ENCODE data around the gene TRIP4. TPM values are rescaled to one million over a fixed set of nuclear protein-coding genes. Genes with fewer than 3 reads are reported as not detected.
"Not testable (repeated sequence)": the region's sequence is repeated elsewhere in the genome, so short reads cannot be mapped to it uniquely, and the experiment has no call there.

TRIP4 gene
- total RNA-seq, 1 donor from 2014 or later, result 9.4 TPM

- peak; percentile 53 for DNase-seq (ENCODE audit: low read depth)
- no peak for TF ChIP-seq CTCF (conservative IDR thresholded peaks at IDR 0.05; ENCODE audit: low read depth, low read length)
- peak within 1 kb of the TSS; percentile 67 for H3K4me3 ChIP-seq (ENCODE audit: low read depth, low read length)
These were observed 6.5 kb upstream of the TRIP4 start, which contains the start of gene PCLAF for GRCh38 chr15:64381000-64381751. Gene PCLAF, minus strand, starts transcription at chr15:64381441. Its CDS starts 70 bp downstream, at chr15:64381371.

GRCh38 chr15:64383760-64384159, 3.9 kb upstream of the TRIP4 start:
- H3K4me3 ChIP-seq (ENCODE audit: low read depth, low read length), result no peak overlapping the region
- TF ChIP-seq CTCF (conservative IDR thresholded peaks at IDR 0.05; ENCODE audit: low read depth, low read length), result no peak
- no peak for DNase-seq (ENCODE audit: low read depth)

- no peak for DNase-seq (ENCODE audit: low read depth)
- H3K4me3 ChIP-seq (ENCODE audit: low read depth, low read length), result no peak overlapping the region
- TF ChIP-seq CTCF (conservative IDR thresholded peaks at IDR 0.05; ENCODE audit: low read depth, low read length), result no peak
These were observed 1.3 kb upstream of the TRIP4 start for GRCh38 chr15:64386291-64386690.

GRCh38 chr15:64389036-64389435, 1.4 kb downstream of the TRIP4 start:
- H3K4me3 ChIP-seq (ENCODE audit: low read depth, low read length), result peak overlapping the region; percentile 92
- no peak for DNase-seq (ENCODE audit: low read depth)
- no peak for TF ChIP-seq CTCF (conservative IDR thresholded peaks at IDR 0.05; ENCODE audit: low read depth, low read length)

- not testable (repeated sequence) for H3K4me3 ChIP-seq (ENCODE audit: low read depth, low read length); DNase-seq (ENCODE audit: low read depth)
These were observed 4.8 kb downstream of the TRIP4 start for GRCh38 chr15:64392471-64392870.

- H3K4me3 ChIP-seq (ENCODE audit: low read depth, low read length), result no peak overlapping the region
- TF ChIP-seq CTCF (conservative IDR thresholded peaks at IDR 0.05; ENCODE audit: low read depth, low read length), result no peak
- DNase-seq (ENCODE audit: low read depth), result no peak
These were observed 9.2 kb downstream of the TRIP4 start for GRCh38 chr15:64396789-64397188.

- no peak for DNase-seq (ENCODE audit: low read depth)
- TF ChIP-seq CTCF (conservative IDR thresholded peaks at IDR 0.05; ENCODE audit: low read depth, low read length), result no peak
- H3K4me3 ChIP-seq (ENCODE audit: low read depth, low read length), result no peak overlapping the region
These were observed 10.9 kb downstream of the TRIP4 start for GRCh38 chr15:64398575-64398974.

Measured in epithelial cell of proximal tubule (primary cell).